HepG2 (cell line): ENCODE measurements around the gene KCTD13.

Source experiments
- MZF1 ChIP-seq: sonication (generic); formaldehyde crosslinking; IDR thresholded peaks from 2 replicates; pipeline ENCODE4 v1.8.1; 2023; ENCODE audit warnings: mild to moderate bottlenecking, missing genetic modification reagents, borderline replicate concordance
- ZNF616 ChIP-seq: sonication (generic); formaldehyde crosslinking; IDR thresholded peaks from 2 replicates; pipeline ENCODE4 v1.5.0; 2020; ENCODE audit warnings: low read depth, mild to moderate bottlenecking, missing genetic modification reagents

DNA sequence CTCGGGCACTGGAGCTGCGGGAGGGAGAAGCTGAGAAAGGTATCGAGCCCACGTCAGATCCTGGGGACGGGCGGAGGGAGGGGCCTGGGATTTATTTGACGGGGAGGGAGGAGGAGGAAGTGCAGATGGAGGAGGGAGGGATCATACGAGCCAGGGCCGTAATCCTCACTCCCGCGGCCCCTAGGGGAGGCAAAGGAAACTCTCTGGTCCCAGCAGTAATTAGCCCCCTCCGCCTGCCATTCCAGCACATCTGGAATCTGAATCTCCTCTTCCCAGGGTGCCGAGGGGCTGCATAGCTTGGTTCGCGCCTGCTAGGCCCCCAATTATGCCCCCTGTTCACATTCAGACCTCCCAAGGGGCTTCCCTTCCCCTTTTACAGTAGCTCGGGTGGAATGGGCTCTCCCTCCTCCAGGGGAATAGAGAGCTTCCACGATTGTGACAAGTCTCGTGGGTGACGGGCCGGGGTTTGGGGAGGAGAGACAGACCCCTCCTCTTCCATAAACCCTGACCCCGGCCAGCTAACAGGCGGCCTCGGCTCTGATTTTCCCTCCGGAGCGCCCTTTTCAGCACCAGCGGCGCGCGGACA is 26.4 kb downstream of the KCTD13 start, which contains the start of gene SEZ6L2:
- TF ChIP-seq MZF1: no peak
- no peak; the same call in 1 of the 2 replicates for TF ChIP-seq ZNF616
